ENCODE measurements around the gene TRIM2. TPM values are rescaled to one million over a fixed set of nuclear protein-coding genes. Genes with fewer than 3 reads are reported as not detected.

Gene TRIM2
- total RNA-seq, 1 experiment from 2014 or later, result 18.9 TPM

DNA sequence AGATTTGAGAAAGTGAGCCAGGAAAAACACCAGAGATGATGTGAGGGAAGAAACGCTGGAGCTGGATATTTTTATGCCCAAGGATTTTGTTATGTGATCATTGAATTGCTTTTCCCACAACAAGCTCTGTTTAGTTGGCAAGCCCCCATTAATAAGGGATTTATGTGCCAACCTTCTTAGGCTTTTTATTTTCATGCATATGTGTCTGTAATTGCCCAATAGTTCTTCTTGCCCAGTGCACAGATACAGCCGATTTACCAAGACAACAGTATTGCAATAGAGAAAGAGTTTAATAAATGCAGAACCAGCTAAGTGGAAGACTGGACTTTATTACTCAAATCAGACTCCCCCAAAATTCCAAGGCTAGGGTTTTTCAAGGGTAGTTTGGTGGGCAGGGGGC is 57.7 kb downstream of the TRIM2 start:
- BruUV-seq (replicated peaks), result no TSS peak
- Histone ChIP-seq H3K27ac (ENCODE audit: low read length) (no peak overlapping the region), H3K36me3 (ENCODE audit: low read depth, low read length) (no peaks in the 10 kb centered on the region; the same call in 1 of the 2 replicates), H2AFZ (ENCODE audit: low read length) (no peak overlapping the region), H3K4me1 (ENCODE audit: insufficient read depth, low read length) (no peaks in the 10 kb centered on the region), H3F3A (ENCODE audit: low read length, unreplicated experiment) (no peaks in the 10 kb centered on the region), H4K20me1 (ENCODE audit: low read length) (no peaks in the 10 kb centered on the region), H3K4me3 (ENCODE audit: low read length) (no peak overlapping the region), H3K9ac (ENCODE audit: low read length) (no peak overlapping the region), H3K9me2 (replicated peaks; ENCODE audit: low read length) (no peaks in the 10 kb centered on the region), H3K4me2 (ENCODE audit: low read length) (no peak overlapping the region), H3K27me3 (ENCODE audit: low read length) (no peaks in the 10 kb centered on the region), H3K9me3 (ENCODE audit: low read length) (no peaks in the 10 kb centered on the region), H3K79me2 (ENCODE audit: low read length) (no peaks in the 10 kb centered on the region)
- TF ChIP-seq, protein P1, sequence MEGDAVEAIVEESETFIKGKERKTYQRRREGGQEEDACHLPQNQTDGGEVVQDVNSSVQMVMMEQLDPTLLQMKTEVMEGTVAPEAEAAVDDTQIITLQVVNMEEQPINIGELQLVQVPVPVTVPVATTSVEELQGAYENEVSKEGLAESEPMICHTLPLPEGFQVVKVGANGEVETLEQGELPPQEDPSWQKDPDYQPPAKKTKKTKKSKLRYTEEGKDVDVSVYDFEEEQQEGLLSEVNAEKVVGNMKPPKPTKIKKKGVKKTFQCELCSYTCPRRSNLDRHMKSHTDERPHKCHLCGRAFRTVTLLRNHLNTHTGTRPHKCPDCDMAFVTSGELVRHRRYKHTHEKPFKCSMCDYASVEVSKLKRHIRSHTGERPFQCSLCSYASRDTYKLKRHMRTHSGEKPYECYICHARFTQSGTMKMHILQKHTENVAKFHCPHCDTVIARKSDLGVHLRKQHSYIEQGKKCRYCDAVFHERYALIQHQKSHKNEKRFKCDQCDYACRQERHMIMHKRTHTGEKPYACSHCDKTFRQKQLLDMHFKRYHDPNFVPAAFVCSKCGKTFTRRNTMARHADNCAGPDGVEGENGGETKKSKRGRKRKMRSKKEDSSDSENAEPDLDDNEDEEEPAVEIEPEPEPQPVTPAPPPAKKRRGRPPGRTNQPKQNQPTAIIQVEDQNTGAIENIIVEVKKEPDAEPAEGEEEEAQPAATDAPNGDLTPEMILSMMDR (conservative IDR thresholded peaks at IDR 0.05; ENCODE audit: low read depth, low read length), result no peak
- no peak for TF ChIP-seq EZH2 (IDR thresholded peaks at IDR 0.05; ENCODE audit: low read length, unreplicated experiment)
- ATAC-seq (no peak), DNase-seq (no peak)
- intact Hi-C loops (cut with micrococcal nuclease), result no loop called here
- ChIA-PET CTCF (no interaction called here), POLR2A (ENCODE audit: unreplicated experiment) (no interaction called here)

DNA sequence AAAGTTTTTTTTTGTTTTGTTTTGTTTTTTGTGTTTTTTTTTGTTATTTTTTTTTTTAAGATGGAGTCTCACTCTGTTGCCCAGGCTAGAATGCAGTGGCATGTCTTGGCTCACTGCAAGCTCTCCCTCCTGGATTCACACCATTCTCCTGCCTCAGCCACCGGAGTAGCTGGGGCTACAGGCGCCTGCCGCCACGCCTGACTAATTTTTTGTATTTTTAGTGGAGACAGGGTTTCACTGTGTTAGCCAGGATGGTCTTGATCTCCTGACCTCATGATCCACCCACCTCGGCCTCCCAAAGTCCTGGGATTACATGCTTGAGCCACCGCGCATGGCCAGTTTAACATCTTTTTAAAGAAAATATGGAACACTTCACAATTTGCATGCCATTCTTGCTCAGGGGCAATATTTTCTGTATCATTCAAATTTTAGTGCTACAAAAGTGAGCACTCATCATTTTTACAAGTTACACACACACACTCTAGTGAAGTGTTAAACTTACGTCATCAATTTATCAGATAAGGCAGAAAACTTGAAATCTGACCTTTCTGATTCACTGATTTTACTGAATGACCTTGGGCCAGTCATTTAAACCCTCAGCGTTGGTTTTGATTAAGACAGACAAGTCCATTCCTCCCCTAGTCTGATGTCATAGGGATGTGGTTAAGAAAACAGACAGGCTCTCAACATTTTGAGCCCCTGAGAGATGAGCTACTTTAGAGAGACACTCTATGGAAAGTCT is 61.2 kb downstream of the TRIM2 start:
- no peak overlapping the region for H3K9ac ChIP-seq (ENCODE audit: low read length)
- H3K27me3 ChIP-seq (ENCODE audit: low read length), result no peaks in the 10 kb centered on the region
- intact Hi-C loops (cut with micrococcal nuclease), result no loop called here
- H3K4me1 ChIP-seq (ENCODE audit: insufficient read depth, low read length), result no peaks in the 10 kb centered on the region
- H3K9me3 ChIP-seq (ENCODE audit: low read length), result no peaks in the 10 kb centered on the region
- no peaks in the 10 kb centered on the region for H3K9me2 ChIP-seq (replicated peaks; ENCODE audit: low read length)
- no peaks in the 10 kb centered on the region; the same call in 1 of the 2 replicates for H3K36me3 ChIP-seq (ENCODE audit: low read depth, low read length)
- no peak overlapping the region for H2AFZ ChIP-seq (ENCODE audit: low read length)
- ATAC-seq (no peak), DNase-seq (no peak)
- H3K79me2 ChIP-seq (ENCODE audit: low read length), result no peaks in the 10 kb centered on the region
- H4K20me1 ChIP-seq (ENCODE audit: low read length), result no peaks in the 10 kb centered on the region
- no peak overlapping the region for H3K4me2 ChIP-seq (ENCODE audit: low read length)
- TF ChIP-seq EZH2phosphoT487 (IDR thresholded peaks at IDR 0.05; ENCODE audit: borderline replicate concordance, low read length) (no peak), EZH2 (IDR thresholded peaks at IDR 0.05; ENCODE audit: low read length, unreplicated experiment) (no peak)
- TF ChIP-seq, protein P1 (conservative IDR thresholded peaks at IDR 0.05; ENCODE audit: low read depth, low read length), result no peak
- POLR2A ChIA-PET (ENCODE audit: unreplicated experiment), result no interaction called here
- BruUV-seq (replicated peaks), result no TSS peak
- CTCF ChIA-PET, result no interaction called here
- H3K27ac ChIP-seq (ENCODE audit: low read length), result no peak overlapping the region
- H3F3A ChIP-seq (ENCODE audit: low read length, unreplicated experiment), result no peaks in the 10 kb centered on the region
- no peak overlapping the region for H3K4me3 ChIP-seq (ENCODE audit: low read length)

DNA sequence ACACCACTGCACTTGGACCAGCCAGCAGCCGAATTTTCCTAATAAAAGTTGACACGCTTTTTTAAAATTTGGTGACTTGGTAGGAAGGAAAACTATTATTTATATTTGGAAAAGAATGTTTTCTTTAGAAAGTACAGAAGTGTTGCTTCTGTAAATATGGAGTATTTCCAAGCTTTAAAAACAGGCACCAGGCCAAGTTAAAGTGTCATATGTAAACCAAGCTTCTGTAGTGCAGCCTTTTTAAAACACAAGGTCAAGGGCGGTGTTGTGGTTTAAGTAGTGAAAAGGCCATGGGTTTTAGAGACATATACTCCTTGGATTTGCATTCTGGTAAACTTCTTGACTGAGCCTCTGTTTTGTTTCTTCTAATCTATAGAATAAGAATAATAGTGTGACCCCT is 62.7 kb downstream of the TRIM2 start:
- Histone ChIP-seq H3K4me3 (ENCODE audit: low read length) (no peak overlapping the region), H2AFZ (ENCODE audit: low read length) (no peak overlapping the region), H4K20me1 (ENCODE audit: low read length) (no peaks in the 10 kb centered on the region), H3K27ac (ENCODE audit: low read length) (no peak overlapping the region), H3K79me2 (ENCODE audit: low read length) (no peaks in the 10 kb centered on the region), H3K9ac (ENCODE audit: low read length) (no peak overlapping the region), H3K4me2 (ENCODE audit: low read length) (no peak overlapping the region), H3K9me3 (ENCODE audit: low read length) (no peaks in the 10 kb centered on the region), H3K36me3 (ENCODE audit: low read depth, low read length) (no peaks in the 10 kb centered on the region; the same call in 1 of the 2 replicates), H3F3A (ENCODE audit: low read length, unreplicated experiment) (no peaks in the 10 kb centered on the region), H3K4me1 (ENCODE audit: insufficient read depth, low read length) (no peaks in the 10 kb centered on the region), H3K27me3 (ENCODE audit: low read length) (no peaks in the 10 kb centered on the region), H3K9me2 (replicated peaks; ENCODE audit: low read length) (no peaks in the 10 kb centered on the region)
- ChIA-PET POLR2A (ENCODE audit: unreplicated experiment) (no interaction called here), CTCF (no interaction called here)
- intact Hi-C loops (cut with micrococcal nuclease), result no loop called here
- ATAC-seq (no peak), DNase-seq (no peak)
- TF ChIP-seq, protein P1 (conservative IDR thresholded peaks at IDR 0.05; ENCODE audit: low read depth, low read length), result no peak
- no peak for TF ChIP-seq EZH2phosphoT487 (IDR thresholded peaks at IDR 0.05; ENCODE audit: borderline replicate concordance, low read length)
- TF ChIP-seq EZH2 (IDR thresholded peaks at IDR 0.05; ENCODE audit: low read length, unreplicated experiment), result no peak
- BruUV-seq (replicated peaks), result no TSS peak

Data from PC-3 (cell line).